ENCODE data around the gene MAD1L1. TPM values are rescaled to one million over a fixed set of nuclear protein-coding genes. Genes with fewer than 3 reads are reported as not detected.

The MAD1L1 gene
- total and polyA plus RNA-seq, 2 of the 4 experiments (the other 2 are of a cell fraction), result 29.0 to 40.9 TPM

DNA sequence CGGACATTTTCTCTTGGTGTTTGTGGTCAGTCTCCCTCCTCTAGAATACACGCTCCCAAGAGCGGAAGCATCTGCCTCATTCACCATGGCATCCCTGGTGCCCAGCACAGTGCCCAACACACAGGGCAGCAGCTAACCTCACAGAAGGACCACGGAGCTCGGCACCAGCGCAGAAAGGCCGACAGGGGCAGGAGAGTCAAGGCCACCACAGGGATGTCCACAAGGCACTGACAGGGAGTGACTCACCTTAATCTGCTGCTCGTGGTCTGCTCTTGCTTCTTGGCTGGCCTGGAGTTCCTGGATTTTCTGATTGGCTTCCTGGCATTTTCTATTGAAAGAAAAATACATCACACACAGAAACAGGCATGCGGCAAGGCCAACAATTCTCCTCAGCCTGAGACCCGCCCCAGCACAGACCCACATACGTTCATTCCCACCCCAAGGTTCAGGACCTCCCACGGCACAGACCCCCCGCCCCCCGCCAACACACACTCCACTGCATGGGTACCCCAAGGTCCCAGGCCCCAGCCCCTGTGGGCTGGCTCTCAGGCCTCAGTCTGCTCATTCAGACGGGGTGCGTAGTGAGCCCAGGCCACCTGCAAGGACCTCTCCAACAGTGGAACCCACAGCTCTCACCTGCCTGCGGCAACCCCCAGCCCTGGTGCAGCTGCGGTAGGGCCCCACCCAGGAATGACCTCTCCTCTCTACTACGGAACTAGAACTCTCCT, 14.9 kb downstream of the MAD1L1 start:
- H3K9me1 ChIP-seq (ENCODE audit: insufficient read depth, low read length), result peaks cover 4% of the 10 kb centered on the region; the same call in 1 of the 2 replicates
- no peak overlapping the region for H2BK5ac ChIP-seq (ENCODE audit: low read depth, low read length, poor library complexity, severe bottlenecking)
- no peak overlapping the region for H3K18ac ChIP-seq (ENCODE audit: low read depth, low read length)
- no TSS peak for BruUV-seq (replicated peaks)
- H4K8ac ChIP-seq (ENCODE audit: low read depth in 2 of 2, low read length in 2 of 2), result no peak overlapping the region
- no peak overlapping the region for H3K56ac ChIP-seq (ENCODE audit: extremely low read depth, insufficient read depth, low read length)
- in situ Hi-C loops (cut with MboI; ENCODE audit: low sequenced_read_pairs) (loop anchor here (10.0 kb wide), 1 partner anchor 563 kb away; no protein-coding TSS in a partner anchor), dilution Hi-C loops (cut with HindIII; ENCODE audit: low sequenced_read_pairs, unreplicated experiment) (no loop called here), intact Hi-C loops (cut with micrococcal nuclease) (no loop called here)
- H3K27ac ChIP-seq (ENCODE audit: insufficient read depth, low read length), result no peak overlapping the region
- H2BK15ac ChIP-seq (ENCODE audit: low read depth, low read length), result no peak overlapping the region
- no peak overlapping the region for H3K23ac ChIP-seq (ENCODE audit: low read depth, low read length)
- H2AK5ac ChIP-seq (ENCODE audit: low read depth, low read length), result no peak overlapping the region
- no peaks in the 10 kb centered on the region for H3K9me3 ChIP-seq (ENCODE audit: control insufficient read depth, insufficient read depth, low read length)
- H3K4me3 ChIP-seq (ENCODE audit: insufficient read depth, low read depth, low read length), result no peak overlapping the region
- ChIA-PET POLR2A (ENCODE audit: unreplicated experiment) (no interaction called here), CTCF (no interaction called here)
- no peak for ATAC-seq (ENCODE audit: low read depth)
- no peak overlapping the region for H3K14ac ChIP-seq (replicated peaks; ENCODE audit: low read depth, low read length)
- WGBS, 2 experiments (ENCODE audit: extremely low coverage in 2 of 2, insufficient read length in 1 of 2), result 98% methylated on average over 7 of the region's 19 CpGs; no CpG with 5 or more reads in 1 of the 2 experiments
- H2BK20ac ChIP-seq (ENCODE audit: low read depth, low read length), result no peak overlapping the region
- H3K36me3 ChIP-seq (ENCODE audit: control insufficient read depth, insufficient read depth, low read length), result peaks cover 62% of the 10 kb centered on the region
- H2AK9ac ChIP-seq (replicated peaks; ENCODE audit: low read depth, low read length, poor library complexity), result no peak overlapping the region
- H3K4ac ChIP-seq (ENCODE audit: low read depth, low read length), result no peak overlapping the region
- no peaks in the 10 kb centered on the region for H3K27me3 ChIP-seq (ENCODE audit: control insufficient read depth, insufficient read depth, low read length)
- no peak overlapping the region for H3K4me2 ChIP-seq (ENCODE audit: low read depth, low read length)
- H3K9ac ChIP-seq (ENCODE audit: low read depth, low read length), result no peak overlapping the region
- TF ChIP-seq, protein P1, sequence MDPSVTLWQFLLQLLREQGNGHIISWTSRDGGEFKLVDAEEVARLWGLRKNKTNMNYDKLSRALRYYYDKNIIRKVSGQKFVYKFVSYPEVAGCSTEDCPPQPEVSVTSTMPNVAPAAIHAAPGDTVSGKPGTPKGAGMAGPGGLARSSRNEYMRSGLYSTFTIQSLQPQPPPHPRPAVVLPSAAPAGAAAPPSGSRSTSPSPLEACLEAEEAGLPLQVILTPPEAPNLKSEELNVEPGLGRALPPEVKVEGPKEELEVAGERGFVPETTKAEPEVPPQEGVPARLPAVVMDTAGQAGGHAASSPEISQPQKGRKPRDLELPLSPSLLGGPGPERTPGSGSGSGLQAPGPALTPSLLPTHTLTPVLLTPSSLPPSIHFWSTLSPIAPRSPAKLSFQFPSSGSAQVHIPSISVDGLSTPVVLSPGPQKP (IDR thresholded peaks at IDR 0.05; ENCODE audit: borderline replicate concordance, low read depth, low read length), result no peak
- TF ChIP-seq RFX5 (IDR thresholded peaks at IDR 0.05; ENCODE audit: low read depth, low read length) (no peak), MAFK (IDR thresholded peaks at IDR 0.05; ENCODE audit: low read depth, low read length) (no peak), FOS (IDR thresholded peaks at IDR 0.05; ENCODE audit: low read depth, low read length) (no peak), MAZ (IDR thresholded peaks at IDR 0.05; ENCODE audit: borderline replicate concordance, low read depth, low read length) (no peak), RCOR1 (IDR thresholded peaks at IDR 0.05; ENCODE audit: insufficient replicate concordance, low read length) (no peak), SMC3 (IDR thresholded peaks at IDR 0.05; ENCODE audit: low read depth, low read length) (no peak), POLR2A (IDR thresholded peaks at IDR 0.05; ENCODE audit: low read depth, low read length) (no peak), CHD1 (IDR thresholded peaks at IDR 0.05; ENCODE audit: low read depth, low read length) (no peak), NFE2L2 (IDR thresholded peaks at IDR 0.05; ENCODE audit: low read depth, low read length) (no peak), USF2 (IDR thresholded peaks at IDR 0.05; ENCODE audit: low read depth, low read length) (no peak), BHLHE40 (IDR thresholded peaks at IDR 0.05; ENCODE audit: low read depth, low read length) (no peak), RAD21 (IDR thresholded peaks at IDR 0.05; ENCODE audit: low read length) (no peak), MXI1 (IDR thresholded peaks at IDR 0.05; ENCODE audit: borderline replicate concordance, low read depth, low read length) (no peak), CEBPB (IDR thresholded peaks at IDR 0.05; ENCODE audit: low read depth, low read length) (no peak)
- TF ChIP-seq, protein P2, sequence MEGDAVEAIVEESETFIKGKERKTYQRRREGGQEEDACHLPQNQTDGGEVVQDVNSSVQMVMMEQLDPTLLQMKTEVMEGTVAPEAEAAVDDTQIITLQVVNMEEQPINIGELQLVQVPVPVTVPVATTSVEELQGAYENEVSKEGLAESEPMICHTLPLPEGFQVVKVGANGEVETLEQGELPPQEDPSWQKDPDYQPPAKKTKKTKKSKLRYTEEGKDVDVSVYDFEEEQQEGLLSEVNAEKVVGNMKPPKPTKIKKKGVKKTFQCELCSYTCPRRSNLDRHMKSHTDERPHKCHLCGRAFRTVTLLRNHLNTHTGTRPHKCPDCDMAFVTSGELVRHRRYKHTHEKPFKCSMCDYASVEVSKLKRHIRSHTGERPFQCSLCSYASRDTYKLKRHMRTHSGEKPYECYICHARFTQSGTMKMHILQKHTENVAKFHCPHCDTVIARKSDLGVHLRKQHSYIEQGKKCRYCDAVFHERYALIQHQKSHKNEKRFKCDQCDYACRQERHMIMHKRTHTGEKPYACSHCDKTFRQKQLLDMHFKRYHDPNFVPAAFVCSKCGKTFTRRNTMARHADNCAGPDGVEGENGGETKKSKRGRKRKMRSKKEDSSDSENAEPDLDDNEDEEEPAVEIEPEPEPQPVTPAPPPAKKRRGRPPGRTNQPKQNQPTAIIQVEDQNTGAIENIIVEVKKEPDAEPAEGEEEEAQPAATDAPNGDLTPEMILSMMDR (conservative IDR thresholded peaks at IDR 0.05; ENCODE audit: low read depth, low read length), result no peak
- H2AFZ ChIP-seq (replicated peaks; ENCODE audit: low read length, poor library complexity), result peak overlapping the region; percentile 43
- peaks cover 3% of the 10 kb centered on the region for H4K20me1 ChIP-seq (ENCODE audit: insufficient read depth, low read length)
- peak; percentile 9 for DNase-seq
- no peak overlapping the region for H4K91ac ChIP-seq (ENCODE audit: insufficient read depth, low read depth, low read length)
- H3K4me1 ChIP-seq (ENCODE audit: control insufficient read depth, insufficient read depth, low read length), result no peaks in the 10 kb centered on the region
- peaks cover 0 to 9% of the 10 kb centered on the region in 2 experiments; a peak in 1 of 4 replicates for H3K79me1 ChIP-seq (ENCODE audit: low read depth in 1 of 2, low read length in 2 of 2)
- H4K5ac ChIP-seq (ENCODE audit: low read depth, low read length), result no peak overlapping the region
- H2BK120ac ChIP-seq (ENCODE audit: low read depth, low read length), result no peak overlapping the region
